GM12801 (cell line): ENCODE results near the gene FRY.

ENCODE experiments used
- TF ChIP-seq, protein P1 (sequence below): IDR thresholded peaks from one replicate; pipeline ENCODE4 v1.5.1; 2011; ENCODE audit warnings: control low read depth; ENCODE audit not compliant: insufficient read length; ENCODE audit errors: extremely low read depth

Gene FRY

DNA sequence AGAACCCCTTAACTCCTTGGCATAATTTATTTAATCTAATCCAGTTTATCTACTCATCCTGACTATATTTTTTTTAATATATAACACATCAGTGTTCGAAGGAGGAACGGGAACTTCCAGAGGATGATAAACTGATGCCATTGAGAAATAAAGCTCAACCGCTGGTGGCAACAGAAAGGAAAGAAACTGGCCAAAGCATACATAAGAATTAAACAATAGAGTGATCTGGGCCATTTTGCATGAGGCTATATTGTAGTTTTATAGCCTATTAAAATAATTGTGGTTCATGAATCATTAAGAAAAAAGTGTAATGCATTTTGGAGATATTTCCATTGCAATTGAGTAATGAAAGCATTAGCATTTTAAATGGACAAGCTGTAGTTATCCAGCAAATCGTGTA lies 94.2 kb downstream of the FRY start:
- TF ChIP-seq, protein P1, sequence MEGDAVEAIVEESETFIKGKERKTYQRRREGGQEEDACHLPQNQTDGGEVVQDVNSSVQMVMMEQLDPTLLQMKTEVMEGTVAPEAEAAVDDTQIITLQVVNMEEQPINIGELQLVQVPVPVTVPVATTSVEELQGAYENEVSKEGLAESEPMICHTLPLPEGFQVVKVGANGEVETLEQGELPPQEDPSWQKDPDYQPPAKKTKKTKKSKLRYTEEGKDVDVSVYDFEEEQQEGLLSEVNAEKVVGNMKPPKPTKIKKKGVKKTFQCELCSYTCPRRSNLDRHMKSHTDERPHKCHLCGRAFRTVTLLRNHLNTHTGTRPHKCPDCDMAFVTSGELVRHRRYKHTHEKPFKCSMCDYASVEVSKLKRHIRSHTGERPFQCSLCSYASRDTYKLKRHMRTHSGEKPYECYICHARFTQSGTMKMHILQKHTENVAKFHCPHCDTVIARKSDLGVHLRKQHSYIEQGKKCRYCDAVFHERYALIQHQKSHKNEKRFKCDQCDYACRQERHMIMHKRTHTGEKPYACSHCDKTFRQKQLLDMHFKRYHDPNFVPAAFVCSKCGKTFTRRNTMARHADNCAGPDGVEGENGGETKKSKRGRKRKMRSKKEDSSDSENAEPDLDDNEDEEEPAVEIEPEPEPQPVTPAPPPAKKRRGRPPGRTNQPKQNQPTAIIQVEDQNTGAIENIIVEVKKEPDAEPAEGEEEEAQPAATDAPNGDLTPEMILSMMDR, result no peak

DNA sequence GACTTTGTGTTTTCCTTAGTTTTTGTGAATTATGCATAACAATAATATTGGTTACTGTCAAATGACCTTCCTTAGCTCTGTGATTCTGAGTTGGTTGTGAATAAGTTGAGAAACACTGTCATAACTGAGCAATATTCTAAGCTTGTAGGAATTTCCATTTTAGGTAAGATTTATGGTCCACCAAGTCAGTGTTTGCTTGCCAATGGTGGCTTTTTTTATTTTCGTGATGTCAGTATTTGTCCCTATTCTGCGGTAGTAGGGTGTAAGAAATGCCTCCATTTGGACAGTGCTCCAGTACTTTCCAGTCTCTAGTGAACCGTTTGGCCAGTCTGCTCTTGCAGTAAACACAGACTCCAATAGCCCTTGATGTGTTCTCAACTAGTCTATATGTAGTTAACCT lies 94.7 kb downstream of the FRY start:
- TF ChIP-seq, protein P1, result no peak

DNA sequence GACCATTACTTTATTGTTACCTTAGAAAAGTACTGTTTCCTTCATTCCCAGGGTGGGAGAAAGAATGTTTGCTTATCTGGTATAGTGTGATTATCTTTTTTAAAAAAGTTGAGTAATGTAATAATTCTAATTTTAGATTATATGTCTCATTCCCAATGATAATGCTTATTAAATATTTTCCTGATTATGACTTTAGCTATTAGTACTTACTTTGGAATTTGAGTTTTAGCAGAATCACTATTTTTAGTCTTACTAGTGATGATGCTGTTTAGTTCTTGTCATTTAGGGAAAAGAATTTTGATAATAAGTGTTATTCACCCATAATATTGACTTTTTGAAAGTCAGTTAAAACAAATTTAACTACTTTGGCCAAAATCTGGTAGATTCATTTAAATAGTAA lies 95.2 kb downstream of the FRY start:
- TF ChIP-seq, protein P1, result no peak

DNA sequence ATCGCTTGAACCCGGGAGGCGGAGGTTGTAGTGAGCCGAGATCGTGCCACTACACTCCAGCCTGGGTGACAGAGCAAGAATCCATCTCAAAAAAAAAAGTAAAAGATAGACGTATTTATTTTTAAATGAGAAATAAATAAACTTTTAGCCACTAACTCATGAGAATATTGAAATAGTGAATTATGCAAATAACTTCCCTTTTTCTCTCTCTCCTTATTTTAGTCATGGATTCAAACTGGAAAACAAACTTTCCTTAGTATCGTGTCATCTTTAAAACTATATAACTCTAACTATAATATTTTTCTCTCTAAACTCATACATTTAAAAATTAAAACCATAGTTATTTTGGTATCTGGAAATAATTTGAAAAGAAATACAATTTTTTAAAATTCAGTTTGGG lies 96.1 kb downstream of the FRY start:
- TF ChIP-seq, protein P1, result no peak

DNA sequence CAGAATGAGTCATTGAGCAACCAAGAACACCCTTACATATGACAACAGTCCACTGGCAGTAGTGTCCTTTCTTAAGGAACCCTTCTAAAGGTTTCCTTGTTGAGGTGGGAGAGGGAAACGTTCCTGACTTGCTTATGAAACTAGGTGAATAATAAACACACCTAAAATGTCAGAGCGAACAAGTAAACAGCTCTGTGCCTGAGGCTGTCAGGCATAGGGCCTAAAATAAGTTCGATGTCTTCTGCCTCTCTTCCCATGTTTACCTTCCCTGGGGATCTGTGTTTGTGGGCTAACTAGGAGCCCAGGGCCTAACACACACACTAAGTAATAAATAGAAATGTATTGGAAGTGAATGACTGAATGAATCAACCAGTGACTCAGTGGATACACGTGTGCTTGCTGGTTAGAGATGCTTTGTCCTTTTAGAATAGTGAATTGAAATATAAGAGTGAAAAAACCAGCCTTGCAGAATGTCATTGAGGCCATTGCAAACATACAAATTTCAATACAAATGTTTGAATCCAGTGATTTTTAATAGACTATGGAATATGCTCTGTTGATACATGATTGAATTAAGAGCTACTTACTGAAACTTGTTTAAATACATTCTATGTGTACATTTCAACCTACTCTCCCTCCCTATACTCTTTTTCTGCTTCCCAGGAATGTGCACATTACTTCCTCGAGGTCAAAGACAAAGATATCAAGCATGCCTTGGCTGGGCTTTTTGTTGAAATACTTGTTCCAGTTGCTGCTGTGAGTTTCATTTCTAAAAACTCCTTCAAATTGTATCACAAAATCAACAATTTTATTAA lies 102.9 kb downstream of the FRY start:
- TF ChIP-seq, protein P1, result no peak

DNA sequence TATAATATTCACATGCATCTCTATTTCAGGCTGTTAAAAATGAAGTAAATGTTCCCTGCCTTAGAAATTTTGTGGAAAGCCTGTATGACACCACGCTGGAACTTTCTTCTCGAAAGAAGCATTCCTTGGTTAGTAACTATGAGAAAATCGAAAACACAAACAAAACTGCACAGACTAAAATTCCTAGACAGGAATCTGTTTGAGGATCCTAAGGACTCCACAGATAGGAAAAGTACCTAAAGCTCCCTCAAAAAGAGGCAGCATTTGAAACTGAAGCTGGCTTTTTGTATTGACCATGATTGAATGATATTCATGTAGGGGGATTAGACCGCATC lies 103.4 kb downstream of the FRY start:
- TF ChIP-seq, protein P1, result no peak

DNA sequence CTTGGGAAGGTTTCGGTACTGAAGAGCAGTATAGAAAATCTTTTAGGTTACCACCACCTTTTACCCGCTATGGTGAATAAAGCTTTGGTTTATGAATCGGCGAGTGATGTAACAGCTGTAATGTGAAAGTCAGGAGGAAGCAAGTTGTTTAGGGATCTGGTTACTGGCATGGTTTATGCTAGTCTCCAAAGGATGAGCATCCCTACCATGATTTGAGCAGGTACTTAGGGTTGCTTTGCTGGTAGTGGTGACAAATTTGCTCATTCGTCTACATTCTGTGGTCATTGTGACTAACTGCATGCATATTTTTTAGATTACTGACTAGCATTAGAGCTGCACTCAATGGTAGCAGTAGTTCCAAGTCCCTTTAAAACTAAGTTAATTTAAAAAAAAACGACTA lies 104.1 kb downstream of the FRY start:
- TF ChIP-seq, protein P1, result no peak
